Activated CD4-positive, alpha-beta T cell treated with anti-CD3 and anti-CD28 coated beads, Interleukin-2, amount 10 ng/mL, durations not matched to agents 7 days and 5 days (primary cell): Measurements from ENCODE around the gene LMX1A. TPM values are rescaled to one million over a fixed set of nuclear protein-coding genes. Genes with fewer than 3 reads are reported as not detected.

Experiments
- CTCF ChIA-PET: fragments of 350-600 bp; sonication (Branson Sonifier 250); formaldehyde crosslinking; loops from one replicate; lab custom pipeline; 2021; ENCODE audit warnings: antibody characterized with exemption; lab: Charles Lee
- POLR2A ChIA-PET: fragments of 350-600 bp; sonication (Branson Sonifier 250); formaldehyde crosslinking; loops from one replicate; lab custom pipeline; 2021; ENCODE audit warnings: antibody characterized with exemption; lab: Charles Lee
- DNase-seq: peaks from one replicate; pipeline ENCODE4 v3.0.0-alpha.2; 2020
- H3K27ac Mint-ChIP-seq: one replicate; pipeline ENCODE4 v1.8.0; 2021; ENCODE audit warnings: mild to moderate bottlenecking, moderate library complexity, mixed read lengths
- H3K27me3 Mint-ChIP-seq: one replicate; pipeline ENCODE4 v1.8.0; 2021; ENCODE audit warnings: mixed read lengths
- H3K36me3 Mint-ChIP-seq: one replicate; pipeline ENCODE4 v1.8.0; 2021; ENCODE audit warnings: low read depth, mixed read lengths
- H3K4me1 Mint-ChIP-seq: one replicate; pipeline ENCODE4 v1.8.0; 2021; ENCODE audit warnings: mixed read lengths
- H3K4me3 Mint-ChIP-seq: one replicate; pipeline ENCODE4 v1.8.0; 2021; ENCODE audit warnings: mild to moderate bottlenecking, moderate library complexity, mixed read lengths
- H3K9me3 Mint-ChIP-seq: one replicate; pipeline ENCODE4 v1.8.0; 2021; ENCODE audit warnings: mixed read lengths
- total RNA-seq, 2 experiments: library from RNA; stranded (reverse); gene quantifications; one replicate each; pipeline ENCODE4 v1.2.3, GENCODE V29; 2021

Gene LMX1A
- total RNA-seq, result not detected

- Mint-ChIP-seq H3K4me3 (no peak within 1 kb of the TSS), H3K36me3 (no peaks in the 10 kb centered on the region), H3K4me1 (peaks cover 2% of the 10 kb centered on the region), H3K27ac (no peak within 1 kb of the TSS), H3K27me3 (peaks cover 83% of the 10 kb centered on the region), H3K9me3 (no peaks in the 10 kb centered on the region)
- ChIA-PET CTCF (no interaction called here), POLR2A (no interaction called here)
- no peak for DNase-seq
Observed at GRCh38 chr1:165355977-165356811, at the start of gene LMX1A. Gene LMX1A, minus strand, starts transcription at chr1:165356715. Its CDS starts 1,156 bp downstream, at chr1:165355559.

GRCh38 chr1:165403835-165404482, 47.4 kb upstream of the LMX1A start:
- Mint-ChIP-seq H3K27me3 (peaks cover 36% of the 10 kb centered on the region), H3K4me1 (peaks cover 7% of the 10 kb centered on the region), H3K4me3 (no peak overlapping the region), H3K36me3 (no peaks in the 10 kb centered on the region), H3K27ac (no peak overlapping the region), H3K9me3 (no peaks in the 10 kb centered on the region)
- CTCF ChIA-PET, result interaction anchor here (1.5 kb wide), 2 partner anchors 9 to 11 kb away, joined by 3 to 6 read pairs; no protein-coding TSS in a partner anchor
- DNase-seq, result peak; percentile 58
- POLR2A ChIA-PET, result no interaction called here

- Mint-ChIP-seq H3K4me1 (peaks cover 12% of the 10 kb centered on the region), H3K4me3 (no peak overlapping the region), H3K27me3 (peaks cover 37% of the 10 kb centered on the region), H3K27ac (no peak overlapping the region), H3K9me3 (no peaks in the 10 kb centered on the region), H3K36me3 (no peaks in the 10 kb centered on the region)
- DNase-seq, result no peak
- ChIA-PET POLR2A (no interaction called here), CTCF (interaction anchor here (1.5 kb wide), 1 partner anchor 10 kb away, joined by 6 read pairs; no protein-coding TSS in a partner anchor)
Observed at GRCh38 chr1:165402517-165403111, 46.1 kb upstream of the LMX1A start.

GRCh38 chr1:165397944-165398343, 41.4 kb upstream of the LMX1A start:
- ChIA-PET POLR2A (no interaction called here), CTCF (no interaction called here)
- Mint-ChIP-seq H3K4me3 (no peak overlapping the region), H3K27me3 (peaks cover 70% of the 10 kb centered on the region), H3K4me1 (peaks cover 20% of the 10 kb centered on the region), H3K9me3 (no peaks in the 10 kb centered on the region), H3K36me3 (no peaks in the 10 kb centered on the region), H3K27ac (no peak overlapping the region)
- DNase-seq, result peak; percentile 40

- DNase-seq, result no peak
- CTCF ChIA-PET, result interaction anchor here (1.6 kb wide), 1 partner anchor 197 kb away, joined by 6 read pairs; no protein-coding TSS in a partner anchor
- Mint-ChIP-seq H3K4me3 (no peak overlapping the region), H3K27ac (no peak overlapping the region), H3K36me3 (no peaks in the 10 kb centered on the region), H3K9me3 (no peaks in the 10 kb centered on the region), H3K27me3 (peaks cover 82% of the 10 kb centered on the region), H3K4me1 (peaks cover 32% of the 10 kb centered on the region)
- POLR2A ChIA-PET, result no interaction called here
Observed at GRCh38 chr1:165395901-165396300, 39.4 kb upstream of the LMX1A start.

- Mint-ChIP-seq H3K4me1 (peaks cover 35% of the 10 kb centered on the region), H3K27me3 (peaks cover 82% of the 10 kb centered on the region), H3K4me3 (no peak overlapping the region), H3K9me3 (no peaks in the 10 kb centered on the region), H3K36me3 (no peaks in the 10 kb centered on the region), H3K27ac (no peak overlapping the region)
- ChIA-PET POLR2A (no interaction called here), CTCF (interaction anchor here (1.1 to 1.6 kb wide), 2 partner anchors 8 to 198 kb away, joined by 3 to 6 read pairs; no protein-coding TSS in a partner anchor)
- DNase-seq, result no peak
Observed at GRCh38 chr1:165395478-165395877, 39.0 kb upstream of the LMX1A start.

- peak; percentile 96 for DNase-seq
- Mint-ChIP-seq H3K36me3 (no peaks in the 10 kb centered on the region), H3K27me3 (peaks cover 86% of the 10 kb centered on the region), H3K4me1 (peaks cover 29% of the 10 kb centered on the region), H3K27ac (peak overlapping the region; percentile 82), H3K9me3 (no peaks in the 10 kb centered on the region), H3K4me3 (peak overlapping the region; percentile 68)
- ChIA-PET POLR2A (no interaction called here), CTCF (interaction anchor here (0.5 to 3.2 kb wide), 17 partner anchors 8 to 431 kb away, joined by 3 to 20 read pairs (median 4); no protein-coding TSS in a partner anchor)
Observed at GRCh38 chr1:165392634-165393571, 36.4 kb upstream of the LMX1A start.

GRCh38 chr1:165389609-165390008, 33.1 kb upstream of the LMX1A start:
- Mint-ChIP-seq H3K36me3 (no peaks in the 10 kb centered on the region), H3K27me3 (peaks cover 79% of the 10 kb centered on the region), H3K9me3 (no peaks in the 10 kb centered on the region), H3K4me1 (peaks cover 25% of the 10 kb centered on the region), H3K27ac (no peak overlapping the region), H3K4me3 (no peak overlapping the region)
- CTCF ChIA-PET, result no interaction called here
- no peak for DNase-seq
- POLR2A ChIA-PET, result no interaction called here

- peaks cover 69% of the 10 kb centered on the region for H3K27me3 Mint-ChIP-seq
- H3K4me1 Mint-ChIP-seq, result peaks cover 16% of the 10 kb centered on the region
- H3K9me3 Mint-ChIP-seq, result no peaks in the 10 kb centered on the region
- no peak overlapping the region for H3K27ac Mint-ChIP-seq
- ChIA-PET CTCF (interaction anchor here (1.4 kb wide), 1 partner anchor 21 kb away, joined by 4 read pairs; no protein-coding TSS in a partner anchor), POLR2A (no interaction called here)
- no peak overlapping the region for H3K4me3 Mint-ChIP-seq
- no peak for DNase-seq
- H3K36me3 Mint-ChIP-seq, result no peaks in the 10 kb centered on the region
Observed at GRCh38 chr1:165387961-165388360, 31.4 kb upstream of the LMX1A start.

GRCh38 chr1:165387505-165387904, 31.0 kb upstream of the LMX1A start:
- H3K27me3 Mint-ChIP-seq, result peaks cover 69% of the 10 kb centered on the region
- no peak overlapping the region for H3K4me3 Mint-ChIP-seq
- POLR2A ChIA-PET, result no interaction called here
- CTCF ChIA-PET, result interaction anchor here (1.4 kb wide), 1 partner anchor 20 kb away, joined by 4 read pairs; no protein-coding TSS in a partner anchor
- H3K4me1 Mint-ChIP-seq, result peaks cover 11% of the 10 kb centered on the region
- H3K36me3 Mint-ChIP-seq, result no peaks in the 10 kb centered on the region
- H3K27ac Mint-ChIP-seq, result no peak overlapping the region
- no peak for DNase-seq
- no peaks in the 10 kb centered on the region for H3K9me3 Mint-ChIP-seq

GRCh38 chr1:165383599-165384405, 27.3 kb upstream of the LMX1A start:
- Mint-ChIP-seq H3K27me3 (peaks cover 60% of the 10 kb centered on the region), H3K27ac (no peak overlapping the region), H3K36me3 (no peaks in the 10 kb centered on the region), H3K4me3 (no peak overlapping the region), H3K4me1 (no peaks in the 10 kb centered on the region), H3K9me3 (no peaks in the 10 kb centered on the region)
- ChIA-PET CTCF (interaction anchor here (0.9 kb wide), 1 partner anchor 16 kb away, joined by 4 read pairs; no protein-coding TSS in a partner anchor), POLR2A (no interaction called here)
- DNase-seq, result no peak
